GM04504 (cell line): ENCODE results near the gene TSPAN9.
A peak's percentile ranks its signal among the peaks of the same experiment; 100 is the strongest.

Source experiments
- DNase-seq: peaks from one replicate; pipeline ENCODE4 v3.0.0-alpha.2; 2012; ENCODE audit warnings: low read depth

The TSPAN9 gene, protein sequence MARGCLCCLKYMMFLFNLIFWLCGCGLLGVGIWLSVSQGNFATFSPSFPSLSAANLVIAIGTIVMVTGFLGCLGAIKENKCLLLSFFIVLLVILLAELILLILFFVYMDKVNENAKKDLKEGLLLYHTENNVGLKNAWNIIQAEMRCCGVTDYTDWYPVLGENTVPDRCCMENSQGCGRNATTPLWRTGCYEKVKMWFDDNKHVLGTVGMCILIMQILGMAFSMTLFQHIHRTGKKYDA

DNA sequence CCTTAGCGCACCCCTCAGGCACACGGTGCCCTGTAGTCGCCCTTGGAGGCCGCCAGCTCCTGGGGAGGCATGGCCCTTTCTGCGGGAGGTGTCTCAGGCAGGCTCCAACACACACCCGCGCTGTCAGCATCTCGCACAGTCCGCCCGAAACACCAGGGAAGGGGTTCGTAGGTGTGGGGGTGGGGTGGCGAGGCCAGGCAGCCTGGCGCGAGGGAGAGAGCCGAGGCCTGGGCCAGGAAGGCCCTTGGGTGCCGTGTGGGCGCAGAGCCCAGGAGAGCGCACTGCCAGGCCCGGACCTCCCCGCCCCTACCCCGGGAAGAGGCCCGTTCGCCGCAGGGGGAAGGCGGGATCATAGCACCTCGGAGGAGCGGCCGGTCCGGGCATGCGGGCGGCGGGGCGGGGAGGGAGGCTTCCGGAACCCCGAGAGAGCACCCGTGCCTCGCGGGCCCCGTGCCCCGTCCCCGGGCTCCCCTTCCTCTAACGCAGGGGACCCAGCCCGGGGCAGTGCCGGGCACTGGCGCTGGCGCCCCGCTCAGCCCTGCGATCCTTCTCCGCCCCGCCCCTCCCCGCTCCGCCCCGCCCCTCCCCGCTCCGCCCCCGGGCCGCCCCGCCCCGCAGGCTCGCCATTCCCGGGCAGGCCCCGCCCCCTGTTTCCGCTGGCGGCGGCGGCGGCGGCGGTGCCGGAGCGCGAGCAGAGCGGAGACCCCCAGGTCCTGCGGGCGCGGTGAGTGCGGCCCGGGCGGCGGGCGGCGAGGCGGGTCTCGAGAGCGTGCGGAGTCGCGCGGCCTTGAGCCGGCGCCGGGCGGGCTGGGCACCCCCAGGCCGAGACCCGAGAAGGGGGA is at the start of gene TSPAN9:
TSPAN9 (plus strand) TSS at position 650 of the 842 bp plus-strand sequence. CDS start 123,815 bp downstream, outside the sequence.
- no peak for DNase-seq

DNA sequence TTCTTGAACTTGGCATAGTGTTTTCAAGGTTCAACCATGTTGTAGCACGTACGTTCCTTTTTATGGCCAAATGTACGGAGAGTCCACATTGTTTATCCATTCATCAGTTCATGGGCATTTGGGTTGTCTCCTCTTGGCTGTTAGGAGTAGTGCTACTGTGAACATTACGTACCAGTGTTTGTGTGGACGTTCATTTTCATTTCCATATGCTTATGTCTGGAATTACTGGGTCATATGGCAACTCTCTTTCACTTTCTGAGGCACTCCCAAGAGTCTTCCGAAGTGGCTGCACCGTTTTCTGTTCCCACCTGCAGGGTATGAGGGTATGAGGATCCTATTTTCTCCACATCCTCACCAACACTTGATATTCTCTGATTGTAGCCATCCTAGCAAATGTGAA is 49.1 kb upstream of the TSPAN9 start:
- no peak for DNase-seq

GRCh38 chr12:3030821-3031429 is 46.3 kb upstream of the TSPAN9 start:
- DNase-seq: no peak

- DNase-seq: no peak
These were observed 45.0 kb upstream of the TSPAN9 start for GRCh38 chr12:3032161-3032560.

- no peak for DNase-seq
These were observed 44.2 kb upstream of the TSPAN9 start for GRCh38 chr12:3032770-3033538.

- DNase-seq: no peak
These were observed 43.7 kb upstream of the TSPAN9 start for GRCh38 chr12:3033539-3033867.

GRCh38 chr12:3034067-3034750 is 43.0 kb upstream of the TSPAN9 start:
- peak; percentile 31 for DNase-seq

DNA sequence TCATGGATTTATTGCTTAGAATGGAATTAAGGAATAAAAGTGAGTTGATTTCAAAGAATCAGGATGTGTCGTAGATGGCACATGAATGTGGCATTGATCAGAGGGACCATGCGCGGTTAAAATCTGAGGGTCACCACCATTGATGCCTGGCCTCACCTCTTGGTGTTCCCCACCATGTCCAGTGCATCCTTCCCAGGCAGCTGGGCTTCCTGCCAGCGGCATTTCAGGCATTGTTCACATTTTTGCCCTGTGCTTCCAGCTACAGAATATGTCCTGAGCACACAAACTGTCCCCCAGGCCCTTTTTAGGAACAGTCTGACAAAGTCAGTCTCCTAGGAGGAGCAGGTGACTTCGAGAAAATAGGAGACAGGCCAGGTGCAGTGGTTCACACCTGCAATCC is 42.0 kb upstream of the TSPAN9 start:
- no peak for DNase-seq

DNA sequence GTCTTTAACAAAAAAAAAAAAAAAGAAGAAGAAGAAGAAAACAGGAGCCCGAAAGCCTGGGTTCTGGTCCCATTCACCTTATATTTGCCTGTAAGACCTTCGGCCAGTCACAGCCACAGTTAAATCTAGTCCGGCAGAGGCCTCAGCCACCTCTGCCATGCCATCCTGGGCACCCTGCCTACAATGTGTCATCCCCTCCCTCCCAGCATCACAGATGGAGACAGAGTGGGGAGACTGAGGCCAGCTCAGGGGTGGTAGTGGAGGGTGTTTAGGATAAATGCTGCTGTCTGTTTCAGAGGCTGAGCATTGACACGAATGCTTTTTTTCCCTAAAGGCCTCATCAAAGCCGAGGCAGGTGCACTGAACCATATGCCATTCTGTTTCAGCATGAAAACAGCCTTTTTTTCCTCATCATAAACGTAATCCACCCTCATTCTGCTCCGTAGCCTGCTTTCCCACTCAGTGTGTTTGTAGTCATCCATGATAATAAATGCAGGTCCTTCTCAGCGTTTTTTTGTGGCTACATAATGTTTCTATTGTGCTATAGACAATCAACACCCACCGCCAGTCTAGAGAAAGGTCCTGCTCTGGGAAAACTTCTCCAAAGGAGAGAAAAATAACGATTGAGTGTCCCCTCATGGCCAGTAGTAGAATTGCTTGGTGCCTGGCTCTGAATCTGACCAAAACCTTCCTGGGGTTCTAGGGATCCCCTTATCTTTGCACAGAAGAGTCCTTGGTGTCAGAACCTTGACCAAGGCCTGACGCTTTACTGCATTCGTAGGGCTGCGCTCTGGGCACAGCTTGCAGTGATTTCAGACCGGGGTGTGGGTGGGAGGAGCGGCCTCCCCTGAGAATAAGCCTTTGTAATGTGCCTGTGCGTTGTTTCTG is 41.1 kb upstream of the TSPAN9 start:
- DNase-seq: no peak

DNA sequence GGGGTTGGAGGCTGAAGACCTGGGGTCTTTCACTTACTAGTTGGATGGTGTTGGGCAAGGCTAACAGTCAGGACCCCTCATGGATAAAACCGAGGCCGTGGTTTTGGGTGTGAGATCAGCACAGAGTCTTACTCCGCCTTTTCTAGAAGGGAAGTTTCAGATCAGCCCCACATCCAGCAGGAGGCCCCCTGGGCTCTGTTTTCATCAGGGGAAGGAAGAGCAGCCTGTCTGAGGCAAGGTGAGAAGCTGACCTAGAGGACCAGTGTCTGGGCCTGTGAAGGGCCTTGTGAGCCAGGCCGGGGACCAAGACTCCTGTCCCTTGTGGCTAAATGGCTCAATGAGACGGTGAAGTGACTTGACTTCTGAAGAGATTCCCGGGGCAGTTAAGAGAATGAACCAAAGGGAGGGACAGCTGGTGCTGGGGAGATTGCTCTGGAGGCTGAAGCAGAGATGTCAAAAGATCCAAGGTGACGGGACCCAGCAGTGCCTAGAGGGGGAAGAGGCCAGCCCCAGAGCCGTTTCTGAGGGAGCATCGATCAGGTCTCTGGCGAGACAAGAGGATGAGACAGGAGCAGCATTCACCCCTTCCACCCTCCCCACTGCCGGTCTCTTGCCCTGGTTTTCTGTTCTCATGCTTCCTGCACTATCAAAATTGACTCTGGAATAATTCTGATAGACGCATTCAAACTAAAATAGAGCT is 40.1 kb upstream of the TSPAN9 start:
- no peak for DNase-seq

DNA sequence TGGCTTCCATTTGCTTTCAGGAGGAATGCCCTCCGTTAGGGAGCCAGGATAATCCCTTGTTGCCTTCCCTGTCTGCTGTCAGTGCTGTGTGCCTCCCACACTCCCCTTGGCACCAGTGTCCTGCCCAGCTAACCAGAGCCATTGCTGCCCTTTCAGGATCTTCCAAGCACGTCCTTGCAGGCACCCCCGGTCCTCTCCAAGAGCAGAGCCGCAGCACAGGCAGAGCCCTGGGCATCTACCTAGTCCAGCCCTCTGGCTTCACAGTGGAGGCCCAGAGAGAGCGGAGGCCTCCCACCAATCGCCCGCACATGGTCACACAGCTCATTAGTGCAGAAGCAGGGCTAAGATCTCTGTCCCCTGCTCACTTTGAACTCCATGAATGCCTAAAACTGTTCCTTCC is 39.0 kb upstream of the TSPAN9 start:
- no peak for DNase-seq

- no peak for DNase-seq
These were observed 38.2 kb upstream of the TSPAN9 start for GRCh38 chr12:3038926-3039510.

- DNase-seq: no peak
These were observed 37.0 kb upstream of the TSPAN9 start for GRCh38 chr12:3040026-3040656.

GRCh38 chr12:3040663-3041544 is 36.3 kb upstream of the TSPAN9 start:
- DNase-seq: no peak

DNA sequence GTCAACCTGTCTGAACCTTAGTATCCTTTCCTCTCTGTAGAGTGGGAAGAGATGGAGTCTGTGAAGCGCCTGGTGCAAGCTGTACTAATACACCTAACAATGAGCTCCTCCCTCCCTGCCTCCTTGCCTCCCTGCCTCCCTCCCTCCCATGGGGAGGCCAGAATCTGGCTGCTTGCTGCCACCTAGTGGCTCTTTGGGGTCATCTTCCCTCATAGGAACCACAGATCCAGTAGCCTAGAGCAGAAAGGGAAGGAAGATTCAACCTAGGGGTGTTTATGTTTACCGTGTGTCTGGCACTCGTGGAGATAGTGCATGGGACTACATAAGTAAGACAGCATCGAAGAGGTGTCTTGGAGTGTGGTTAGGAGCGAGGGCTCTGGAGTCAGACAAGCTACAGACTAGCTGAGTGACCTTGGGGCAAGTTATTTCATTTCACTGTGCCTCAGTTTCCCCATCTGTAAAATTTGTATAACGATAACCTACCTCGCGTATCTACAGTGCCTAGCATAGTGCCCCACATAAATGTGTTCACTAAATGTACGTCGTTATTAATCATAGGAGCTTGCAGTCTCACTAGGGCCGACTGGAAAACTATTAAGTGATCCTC is 35.5 kb upstream of the TSPAN9 start:
- DNase-seq: peak; percentile 56

- no peak for DNase-seq
These were observed 34.8 kb upstream of the TSPAN9 start for GRCh38 chr12:3042394-3042793.

GRCh38 chr12:3042826-3043225 is 34.4 kb upstream of the TSPAN9 start:
- no peak for DNase-seq

GRCh38 chr12:3043406-3043805 is 33.8 kb upstream of the TSPAN9 start:
- no peak for DNase-seq
